IPS DF 6.9 (cell line): ENCODE results near the gene MSH5.
A peak's percentile ranks its signal among the peaks of the same experiment; 100 is the strongest.

ENCODE experiments used
- DNase-seq: peaks from one replicate; pipeline ENCODE4 v3.0.0-alpha.2; 2013; ENCODE audit warnings: low read depth, low spot score
- H3K27ac ChIP-seq: one replicate; pipeline ENCODE4 v1.5.1; 2013; ENCODE audit warnings: low read length, control low read depth
- H3K27me3 ChIP-seq: 2 replicates; pipeline ENCODE4 v1.6.1; 2013; ENCODE audit warnings: mild to moderate bottlenecking, low read length; ENCODE audit not compliant: control insufficient read depth, insufficient read depth
- H3K36me3 ChIP-seq: 2 replicates; pipeline ENCODE4 v1.6.1; 2013; ENCODE audit warnings: low read length; ENCODE audit not compliant: control insufficient read depth, insufficient read depth
- H3K4me1 ChIP-seq: 2 replicates; pipeline ENCODE4 v1.6.1; 2013; ENCODE audit warnings: low read length; ENCODE audit not compliant: control insufficient read depth, insufficient read depth
- H3K4me3 ChIP-seq: 2 replicates; pipeline ENCODE4 v1.5.1; 2013; ENCODE audit warnings: mild to moderate bottlenecking, low read length
- H3K9me3 ChIP-seq: 2 replicates; pipeline ENCODE4 v1.6.1; 2013; ENCODE audit warnings: low read length, inconsistent platforms; ENCODE audit not compliant: control insufficient read depth, insufficient read depth
- WGBS: extraction: QIAGEN DNeasy Blood & Tissue Kit; methylation state at CpG from one replicate; pipeline ENCODE4 v1.1.7; 2013; ENCODE audit warnings: mixed read lengths, missing lambda C conversion rate; ENCODE audit not compliant: insufficient read length, insufficient coverage; 5-methylcytosine and 5-hydroxymethylcytosine counted together

The MSH5 gene

DNA sequence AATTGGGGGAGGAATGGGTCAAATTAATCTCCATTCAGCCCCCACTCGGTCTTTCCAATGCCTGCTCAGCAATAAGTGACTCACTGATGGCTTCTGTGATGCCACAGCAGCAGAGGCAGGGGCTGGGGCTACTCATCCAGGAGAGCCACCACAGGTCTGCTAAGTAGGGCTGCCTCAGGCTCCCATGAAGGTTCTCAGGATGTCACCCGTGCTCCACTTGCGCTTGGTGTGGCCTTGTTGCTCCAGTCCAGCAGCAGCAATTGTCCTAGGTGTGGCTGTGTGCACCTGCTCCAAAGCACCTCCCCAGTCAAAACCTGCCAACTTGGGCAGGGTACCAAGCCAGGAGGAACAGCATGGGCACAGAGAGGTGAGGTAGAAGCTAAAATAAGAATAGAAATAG, 17.6 kb upstream of the MSH5 start:
- Histone ChIP-seq H3K27me3 (no peaks in the 10 kb centered on the region), H3K27ac (no peak overlapping the region), H3K9me3 (no peaks in the 10 kb centered on the region), H3K4me3 (no peak overlapping the region), H3K36me3 (peaks cover 2% of the 10 kb centered on the region; the same call in 1 of the 2 replicates), H3K4me1 (peaks cover 10% of the 10 kb centered on the region; the same call in 1 of the 2 replicates)
- no peak for DNase-seq
- WGBS, result no CpG with 5 or more reads among the region's 3 CpGs

DNA sequence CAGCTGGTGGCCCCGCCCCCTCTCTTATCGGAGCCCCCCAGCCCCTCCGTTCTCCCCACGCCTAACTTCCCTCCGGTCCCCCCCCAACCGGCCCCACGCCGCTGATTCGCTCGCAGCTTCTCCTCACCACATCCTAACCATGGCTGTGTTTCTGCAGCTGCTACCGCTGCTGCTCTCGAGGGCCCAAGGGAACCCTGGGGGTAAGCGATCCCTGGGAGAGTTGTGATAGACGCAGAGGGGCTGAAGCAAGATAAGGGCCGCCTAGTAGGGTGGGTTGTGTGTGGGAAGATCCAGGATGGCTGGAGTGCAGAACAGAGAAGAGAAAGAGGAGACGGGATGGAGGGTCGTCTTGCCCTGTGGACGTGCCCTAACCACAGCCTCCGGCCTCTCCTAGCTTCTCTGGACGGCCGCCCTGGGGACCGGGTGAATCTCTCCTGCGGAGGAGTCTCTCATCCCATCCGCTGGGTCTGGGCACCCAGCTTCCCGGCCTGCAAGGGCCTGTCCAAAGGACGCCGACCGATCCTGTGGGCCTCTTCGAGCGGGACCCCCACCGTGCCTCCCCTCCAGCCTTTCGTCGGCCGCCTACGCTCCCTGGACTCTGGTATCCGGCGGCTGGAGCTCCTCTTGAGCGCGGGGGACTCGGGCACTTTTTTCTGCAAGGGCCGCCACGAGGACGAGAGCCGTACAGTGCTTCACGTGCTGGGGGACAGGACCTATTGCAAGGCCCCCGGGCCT, 16.4 kb upstream of the MSH5 start, which contains the start of gene MPIG6B:
Gene MPIG6B, plus strand, starts transcription at position 129 of the 735 bp plus-strand sequence. Its CDS starts 11 bp downstream, at position 140.
- Histone ChIP-seq H3K27ac (no peak within 1 kb of the TSS), H3K27me3 (no peaks in the 10 kb centered on the region), H3K9me3 (no peaks in the 10 kb centered on the region), H3K4me1 (peaks cover 4% of the 10 kb centered on the region; the same call in 1 of the 2 replicates), H3K4me3 (no peak within 1 kb of the TSS), H3K36me3 (peaks cover 6% of the 10 kb centered on the region; the same call in 1 of the 2 replicates)
- DNase-seq, result no peak
- no CpG with 5 or more reads among the region's 46 CpGs for WGBS

DNA sequence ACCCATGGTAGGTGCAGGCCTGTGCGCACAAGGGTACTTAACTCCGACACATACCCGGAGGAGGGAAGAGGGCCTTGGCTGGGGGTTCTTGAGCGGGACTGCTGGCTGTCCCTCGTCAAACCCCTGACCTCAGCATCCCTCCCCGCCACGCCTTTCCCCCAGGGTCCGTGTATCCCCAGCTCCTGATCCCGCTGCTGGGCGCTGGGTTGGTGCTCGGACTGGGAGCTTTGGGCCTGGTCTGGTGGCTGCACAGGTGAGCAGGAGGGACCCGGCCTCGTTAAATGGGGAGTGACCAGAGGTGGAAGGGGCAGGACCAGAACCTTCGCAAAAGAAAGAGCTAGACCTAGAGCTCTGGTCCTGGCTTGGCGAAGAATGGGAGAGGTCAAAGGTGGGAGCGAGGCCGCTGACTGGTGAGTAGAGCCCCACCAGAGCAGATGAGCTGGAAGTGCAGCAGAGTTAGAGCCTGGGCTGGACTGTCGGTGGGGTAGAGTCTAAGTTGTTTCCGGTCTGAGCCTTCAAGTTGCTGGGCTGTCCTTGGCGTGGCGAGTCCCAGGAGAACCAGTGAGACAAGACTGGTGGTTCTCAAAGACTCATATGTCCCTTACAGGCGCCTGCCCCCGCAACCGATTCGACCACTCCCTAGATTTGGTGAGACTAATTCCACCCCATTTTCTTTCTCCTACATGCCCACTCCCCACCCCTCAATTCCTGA, 15.7 kb upstream of the MSH5 start:
- H3K27ac ChIP-seq, result no peak overlapping the region
- peaks cover 2% of the 10 kb centered on the region; the same call in 1 of the 2 replicates for H3K4me1 ChIP-seq
- no peak for DNase-seq
- H3K4me3 ChIP-seq, result no peak overlapping the region
- WGBS, result no CpG with 5 or more reads among the region's 25 CpGs
- peaks cover 6% of the 10 kb centered on the region; the same call in 1 of the 2 replicates for H3K36me3 ChIP-seq
- H3K27me3 ChIP-seq, result no peaks in the 10 kb centered on the region
- H3K9me3 ChIP-seq, result no peaks in the 10 kb centered on the region

GRCh38 chr6:31725502-31726350, 14.1 kb upstream of the MSH5 start:
- no CpG with 5 or more reads among the region's 12 CpGs for WGBS
- no peaks in the 10 kb centered on the region for H3K27me3 ChIP-seq

GRCh38 chr6:31727034-31727716, 12.6 kb upstream of the MSH5 start:
- Histone ChIP-seq H3K27ac (no peak overlapping the region), H3K36me3 (peaks cover 13% of the 10 kb centered on the region; the same call in 1 of the 2 replicates), H3K9me3 (no peaks in the 10 kb centered on the region), H3K4me3 (no peak overlapping the region), H3K27me3 (no peaks in the 10 kb centered on the region), H3K4me1 (peaks cover 2% of the 10 kb centered on the region; the same call in 1 of the 2 replicates)
- no CpG with 5 or more reads among the region's 7 CpGs for WGBS
- no peak for DNase-seq

More at GRCh38 chr6:31725502-31726350, 14.1 kb upstream of the MSH5 start:
- H3K4me3 ChIP-seq, result no peak overlapping the region
- H3K27ac ChIP-seq, result no peak overlapping the region
- H3K9me3 ChIP-seq, result no peaks in the 10 kb centered on the region
- peaks cover 6% of the 10 kb centered on the region; the same call in 1 of the 2 replicates for H3K36me3 ChIP-seq
- peaks cover 2% of the 10 kb centered on the region; the same call in 1 of the 2 replicates for H3K4me1 ChIP-seq
- no peak for DNase-seq

DNA sequence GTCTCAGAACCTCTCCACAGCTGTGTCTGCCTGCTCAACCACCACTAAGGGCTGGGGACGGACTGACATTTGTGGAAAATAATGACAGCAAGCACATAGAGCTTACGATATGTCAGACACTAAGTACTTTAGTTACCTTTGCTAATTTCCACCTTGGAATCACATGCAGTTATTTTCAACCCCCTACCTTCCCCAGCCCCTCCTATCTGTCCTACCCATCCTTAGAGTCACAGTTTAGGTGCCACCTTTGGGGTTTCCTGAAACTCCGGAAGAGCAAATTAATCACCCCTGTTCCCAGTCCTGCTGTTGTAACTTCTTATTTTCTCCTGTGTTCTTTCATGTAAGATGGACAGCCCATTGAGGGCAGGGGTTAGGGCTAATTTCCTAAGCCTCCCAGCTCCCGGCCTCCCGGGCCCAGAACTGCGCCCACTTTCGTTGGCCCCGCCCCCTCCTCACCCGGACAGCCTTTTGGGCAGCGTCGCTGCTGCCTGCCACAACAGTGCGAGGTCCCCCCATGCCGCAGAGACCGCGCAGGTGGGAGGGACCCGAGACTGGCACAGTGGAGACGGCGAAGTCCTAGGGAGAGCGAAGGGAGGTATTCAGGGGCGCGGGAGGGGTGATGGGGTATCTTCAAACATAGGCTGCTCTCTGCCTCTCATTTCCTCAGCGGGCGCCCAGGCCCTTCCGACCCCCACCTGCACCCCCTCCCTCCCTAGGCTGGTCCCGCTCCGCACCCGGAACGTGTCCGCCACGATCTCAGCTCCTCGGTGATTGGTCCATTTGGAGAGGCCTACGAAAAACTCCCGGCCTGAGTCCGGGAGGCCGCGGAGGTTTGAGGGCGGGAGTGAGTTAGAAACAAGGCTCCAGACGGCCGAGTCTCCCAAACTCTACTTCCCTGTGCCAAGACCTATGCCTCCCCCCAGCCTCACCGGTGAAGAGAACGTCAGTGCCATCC, 11.8 kb upstream of the MSH5 start:
- no peak overlapping the region for H3K4me3 ChIP-seq
- no peaks in the 10 kb centered on the region for H3K27me3 ChIP-seq
- peaks cover 13% of the 10 kb centered on the region; the same call in 1 of the 2 replicates for H3K36me3 ChIP-seq
- WGBS, result no CpG with 5 or more reads among the region's 41 CpGs
- H3K4me1 ChIP-seq, result peaks cover 2% of the 10 kb centered on the region; the same call in 1 of the 2 replicates
- DNase-seq, result no peak
- H3K27ac ChIP-seq, result no peak overlapping the region
- no peaks in the 10 kb centered on the region for H3K9me3 ChIP-seq

GRCh38 chr6:31728767-31729514, 10.9 kb upstream of the MSH5 start, which contains the start of gene DDAH2:
Gene DDAH2 (minus strand): TSS chr6:31729299. CDS start chr6:31729161, 138 bp downstream.
- Histone ChIP-seq H3K9me3 (no peaks in the 10 kb centered on the region), H3K4me1 (peaks cover 2% of the 10 kb centered on the region; the same call in 1 of the 2 replicates), H3K27ac (no peak within 1 kb of the TSS), H3K27me3 (no peaks in the 10 kb centered on the region), H3K36me3 (peaks cover 17% of the 10 kb centered on the region; the same call in 1 of the 2 replicates), H3K4me3 (peak within 1 kb of the TSS; percentile 71)
- WGBS, result no CpG with 5 or more reads among the region's 36 CpGs
- no peak for DNase-seq

DNA sequence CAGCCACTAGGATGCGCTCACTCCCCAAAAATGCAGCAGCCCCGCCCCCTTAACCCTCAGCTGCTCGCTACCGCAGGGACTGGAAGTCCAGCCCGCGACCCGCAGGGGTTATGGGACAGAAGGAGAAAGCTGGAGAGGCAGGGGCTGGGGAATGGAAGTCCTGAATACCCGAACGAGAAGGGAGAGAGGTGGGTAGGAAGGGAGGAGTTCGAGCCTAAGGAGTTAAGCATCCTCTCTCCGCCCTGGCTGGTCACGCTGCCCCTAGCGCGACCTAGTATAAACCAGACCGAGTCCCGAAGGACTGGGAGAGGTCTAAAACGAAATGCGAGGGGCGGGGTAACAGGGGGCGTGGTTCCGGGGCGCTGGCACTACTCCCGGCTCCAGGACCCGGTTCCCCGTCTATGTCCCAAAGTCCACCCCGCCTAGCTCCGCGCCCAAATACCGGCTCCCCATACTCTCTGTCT, 10.3 kb upstream of the MSH5 start:
- peak overlapping the region; percentile 71 for H3K4me3 ChIP-seq
- WGBS, result no CpG with 5 or more reads among the region's 29 CpGs
- H3K9me3 ChIP-seq, result no peaks in the 10 kb centered on the region
- peaks cover 6% of the 10 kb centered on the region for H3K4me1 ChIP-seq
- H3K36me3 ChIP-seq, result peaks cover 20% of the 10 kb centered on the region; the same call in 1 of the 2 replicates
- no peak for DNase-seq
- H3K27ac ChIP-seq, result no peak overlapping the region
- H3K27me3 ChIP-seq, result no peaks in the 10 kb centered on the region
